GM12891 (cell line): ENCODE data around the gene BPIFB1.

Experiments used
- POLR2A ChIP-seq: IDR thresholded peaks from 2 replicates; pipeline ENCODE4 v1.6.1; 2011; ENCODE audit warnings: low read depth, low read length, control low read depth
- POLR2AphosphoS5 ChIP-seq: IDR thresholded peaks from 2 replicates; pipeline ENCODE4 v1.6.1; 2011; ENCODE audit warnings: low read depth, low read length, control low read depth

DNA sequence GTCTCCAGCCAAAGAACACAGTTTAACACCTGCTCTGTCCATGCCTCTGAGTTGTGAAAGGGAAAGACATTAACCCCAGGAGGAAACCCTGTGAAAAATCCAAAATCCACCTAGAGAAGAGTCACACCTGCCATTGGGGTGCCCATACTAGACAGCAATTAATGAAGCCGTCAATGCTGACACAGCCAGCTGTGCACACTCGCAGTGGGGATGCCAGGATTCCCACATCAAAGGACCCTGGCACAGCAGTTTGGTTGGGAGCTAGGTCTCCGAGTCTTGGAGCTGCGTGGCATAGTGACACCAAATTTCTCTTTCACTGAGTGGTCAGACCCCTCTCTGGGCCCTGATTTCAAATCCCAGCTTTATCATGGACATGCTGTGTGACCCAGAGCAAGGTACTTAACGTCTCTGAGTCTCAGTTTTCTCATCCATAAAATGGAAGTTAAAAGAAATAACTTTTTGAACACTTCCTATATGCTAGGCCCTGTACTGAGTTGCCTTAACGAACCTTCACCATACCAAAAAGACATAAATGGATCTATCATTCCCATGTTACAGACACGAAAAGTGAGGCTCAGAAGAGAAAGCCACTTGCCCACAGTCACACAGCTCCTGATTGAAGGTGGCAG lies 30.8 kb downstream of the BPIFB1 start:
- TF ChIP-seq POLR2AphosphoS5, result no peak
- no peak for TF ChIP-seq POLR2A
